ENCODE results near the gene FAT1. TPM values are rescaled to one million over a fixed set of nuclear protein-coding genes. Genes with fewer than 3 reads are reported as not detected.

The FAT1 gene
- total RNA-seq, 2 experiments from 2014 or later = under 0.01 to 0.08 TPM

GRCh38 chr4:186622788-186623464 lies 100.7 kb downstream of the FAT1 start:
- Histone ChIP-seq H2AFZ (ENCODE audit: low read length) (no peak overlapping the region), H3K36me3 (ENCODE audit: insufficient read depth, low read length) (no peaks in the 10 kb centered on the region), H3K4me2 (ENCODE audit: low read length) (no peak overlapping the region), H4K20me1 (ENCODE audit: insufficient read depth, low read length) (no peaks in the 10 kb centered on the region), H3K9me2 (ENCODE audit: insufficient read depth, low read length) (no peaks in the 10 kb centered on the region), H3K4me1 (ENCODE audit: insufficient read depth, low read length, poor library complexity, severe bottlenecking) (no peaks in the 10 kb centered on the region), H3K79me2 (ENCODE audit: insufficient read depth, low read depth, low read length) (no peaks in the 10 kb centered on the region), H3K9me3 (ENCODE audit: low read length) (no peaks in the 10 kb centered on the region), H3K4me3 (ENCODE audit: low read depth, low read length, poor library complexity, severe bottlenecking) (no peak overlapping the region), H3K27ac (ENCODE audit: low read depth, low read length, poor library complexity, severe bottlenecking) (no peak overlapping the region)
- BruUV-seq (replicated peaks) = no TSS peak
- TF ChIP-seq, protein P1, sequence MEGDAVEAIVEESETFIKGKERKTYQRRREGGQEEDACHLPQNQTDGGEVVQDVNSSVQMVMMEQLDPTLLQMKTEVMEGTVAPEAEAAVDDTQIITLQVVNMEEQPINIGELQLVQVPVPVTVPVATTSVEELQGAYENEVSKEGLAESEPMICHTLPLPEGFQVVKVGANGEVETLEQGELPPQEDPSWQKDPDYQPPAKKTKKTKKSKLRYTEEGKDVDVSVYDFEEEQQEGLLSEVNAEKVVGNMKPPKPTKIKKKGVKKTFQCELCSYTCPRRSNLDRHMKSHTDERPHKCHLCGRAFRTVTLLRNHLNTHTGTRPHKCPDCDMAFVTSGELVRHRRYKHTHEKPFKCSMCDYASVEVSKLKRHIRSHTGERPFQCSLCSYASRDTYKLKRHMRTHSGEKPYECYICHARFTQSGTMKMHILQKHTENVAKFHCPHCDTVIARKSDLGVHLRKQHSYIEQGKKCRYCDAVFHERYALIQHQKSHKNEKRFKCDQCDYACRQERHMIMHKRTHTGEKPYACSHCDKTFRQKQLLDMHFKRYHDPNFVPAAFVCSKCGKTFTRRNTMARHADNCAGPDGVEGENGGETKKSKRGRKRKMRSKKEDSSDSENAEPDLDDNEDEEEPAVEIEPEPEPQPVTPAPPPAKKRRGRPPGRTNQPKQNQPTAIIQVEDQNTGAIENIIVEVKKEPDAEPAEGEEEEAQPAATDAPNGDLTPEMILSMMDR (conservative IDR thresholded peaks at IDR 0.05; ENCODE audit: low read length) = no peak
- no peak for TF ChIP-seq EZH2phosphoT487 (IDR thresholded peaks at IDR 0.05; ENCODE audit: borderline replicate concordance, low read depth, low read length)
- CTCF ChIA-PET (ENCODE audit: unreplicated experiment) = no interaction called here
- POLR2A ChIA-PET = no interaction called here
- intact Hi-C loops (cut with micrococcal nuclease; ENCODE audit: unreplicated experiment) = no loop called here
- DNase-seq (ENCODE audit: low spot score) = no peak

DNA sequence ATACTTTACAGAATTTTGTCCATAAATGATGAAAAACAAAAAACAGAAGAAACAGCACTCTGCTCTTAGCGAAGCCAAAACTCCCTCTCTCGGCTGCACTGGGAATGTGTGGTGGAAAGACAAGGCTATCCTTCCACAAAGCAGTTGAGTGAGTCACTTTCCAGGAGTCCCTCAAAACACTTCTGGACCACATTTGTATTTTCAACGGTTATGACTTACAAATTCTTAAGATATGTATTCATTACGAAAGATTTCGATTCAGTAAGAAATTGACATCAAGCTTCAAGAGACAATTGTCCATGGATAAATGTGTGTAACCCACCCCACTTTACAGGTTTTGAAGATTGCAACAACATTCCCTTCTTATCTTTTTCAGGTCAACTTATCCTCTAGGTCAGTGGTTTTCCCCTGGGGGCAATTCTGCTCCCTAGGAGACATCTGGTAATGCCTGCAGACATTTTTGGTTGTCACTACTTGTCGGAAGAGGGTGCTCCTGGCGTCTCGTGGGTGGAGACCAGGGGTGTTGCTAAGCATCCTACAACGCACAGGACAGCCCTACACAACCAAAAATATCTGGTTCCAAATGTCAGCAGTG lies 101.6 kb downstream of the FAT1 start:
- no peaks in the 10 kb centered on the region for H4K20me1 ChIP-seq (ENCODE audit: insufficient read depth, low read length)
- DNase-seq (ENCODE audit: low spot score) = no peak
- no peaks in the 10 kb centered on the region for H3K9me3 ChIP-seq (ENCODE audit: low read length)
- no peaks in the 10 kb centered on the region for H3K9me2 ChIP-seq (ENCODE audit: insufficient read depth, low read length)
- H3K36me3 ChIP-seq (ENCODE audit: insufficient read depth, low read length) = no peaks in the 10 kb centered on the region
- CTCF ChIA-PET (ENCODE audit: unreplicated experiment) = no interaction called here
- intact Hi-C loops (cut with micrococcal nuclease; ENCODE audit: unreplicated experiment) = no loop called here
- H3K79me2 ChIP-seq (ENCODE audit: insufficient read depth, low read depth, low read length) = no peaks in the 10 kb centered on the region
- H2AFZ ChIP-seq (ENCODE audit: low read length) = no peak overlapping the region
- no TSS peak for BruUV-seq (replicated peaks)
- no peak for TF ChIP-seq EZH2phosphoT487 (IDR thresholded peaks at IDR 0.05; ENCODE audit: borderline replicate concordance, low read depth, low read length)
- TF ChIP-seq, protein P1 (conservative IDR thresholded peaks at IDR 0.05; ENCODE audit: low read length) = no peak
- POLR2A ChIA-PET = no interaction called here
- no peak overlapping the region for H3K4me3 ChIP-seq (ENCODE audit: low read depth, low read length, poor library complexity, severe bottlenecking)
- H3K4me2 ChIP-seq (ENCODE audit: low read length) = no peak overlapping the region
- H3K27ac ChIP-seq (ENCODE audit: low read depth, low read length, poor library complexity, severe bottlenecking) = no peak overlapping the region
- no peaks in the 10 kb centered on the region for H3K4me1 ChIP-seq (ENCODE audit: insufficient read depth, low read length, poor library complexity, severe bottlenecking)

- H3K9me2 ChIP-seq (ENCODE audit: insufficient read depth, low read length) = no peaks in the 10 kb centered on the region
- no peaks in the 10 kb centered on the region for H3K4me1 ChIP-seq (ENCODE audit: insufficient read depth, low read length, poor library complexity, severe bottlenecking)
- H4K20me1 ChIP-seq (ENCODE audit: insufficient read depth, low read length) = no peaks in the 10 kb centered on the region
- BruUV-seq (replicated peaks) = no TSS peak
- CTCF ChIA-PET (ENCODE audit: unreplicated experiment) = no interaction called here
- H3K79me2 ChIP-seq (ENCODE audit: insufficient read depth, low read depth, low read length) = no peaks in the 10 kb centered on the region
- POLR2A ChIA-PET = interaction anchor here (0.7 kb wide), 1 partner anchor 91 kb away, joined by 3 read pairs; no protein-coding TSS in a partner anchor
- no peaks in the 10 kb centered on the region for H3K36me3 ChIP-seq (ENCODE audit: insufficient read depth, low read length)
- H2AFZ ChIP-seq (ENCODE audit: low read length) = no peak overlapping the region
- DNase-seq (ENCODE audit: low spot score) = no peak
- H3K9me3 ChIP-seq (ENCODE audit: low read length) = no peaks in the 10 kb centered on the region
- H3K27ac ChIP-seq (ENCODE audit: low read depth, low read length, poor library complexity, severe bottlenecking) = no peak overlapping the region
- intact Hi-C loops (cut with micrococcal nuclease; ENCODE audit: unreplicated experiment) = no loop called here
- H3K4me3 ChIP-seq (ENCODE audit: low read depth, low read length, poor library complexity, severe bottlenecking) = no peak overlapping the region
- no peak overlapping the region for H3K4me2 ChIP-seq (ENCODE audit: low read length)
- TF ChIP-seq, protein P1 (conservative IDR thresholded peaks at IDR 0.05; ENCODE audit: low read length) = no peak
- TF ChIP-seq EZH2phosphoT487 (IDR thresholded peaks at IDR 0.05; ENCODE audit: borderline replicate concordance, low read depth, low read length) = no peak
Observed at GRCh38 chr4:186619088-186619487, 104.6 kb downstream of the FAT1 start.

Measured in OCI-LY7 (cell line).